Smooth muscle cell (in vitro differentiated cells): ENCODE data around the gene FHL2. TPM values are rescaled to one million over a fixed set of nuclear protein-coding genes. Genes with fewer than 3 reads are reported as not detected.

Source experiments
- DNase-seq: peaks from one replicate; lab custom pipeline; 2025; ENCODE audit not compliant: unreplicated experiment; lab: John Stamatoyannopoulos, UW
- H2AFZ ChIP-seq: fragments of 200-600 bp; sonication (generic); 2 replicates; pipeline ENCODE4 v1.6.0; 2016; ENCODE audit warnings: antibody characterized with exemption, low read depth, mild to moderate bottlenecking
- H3F3A ChIP-seq: fragments of 200-600 bp; sonication (generic); 2 replicates; pipeline ENCODE4 v1.6.0; 2017; ENCODE audit warnings: antibody characterized with exemption, low read depth
- H3K27ac ChIP-seq: fragments of 200-600 bp; sonication (generic); 2 replicates; pipeline ENCODE4 v1.5.1; 2016; ENCODE audit warnings: low read depth, mild to moderate bottlenecking
- H3K27me3 ChIP-seq: fragments of 200-600 bp; sonication (generic); 2 replicates; pipeline ENCODE4 v1.6.1; 2016; ENCODE audit warnings: low read depth, mild to moderate bottlenecking
- H3K36me3 ChIP-seq: fragments of 200-600 bp; sonication (generic); 2 replicates; pipeline ENCODE4 v1.5.1; 2016; ENCODE audit warnings: low read depth
- H3K4me1 ChIP-seq: fragments of 200-600 bp; sonication (generic); 2 replicates; pipeline ENCODE4 v1.5.1; 2016; ENCODE audit warnings: low read depth
- H3K4me2 ChIP-seq: fragments of 200-600 bp; sonication (generic); 2 replicates; pipeline ENCODE4 v1.6.0; 2016; ENCODE audit warnings: mild to moderate bottlenecking
- H3K4me3 ChIP-seq: fragments of 200-600 bp; sonication (generic); 2 replicates; pipeline ENCODE4 v1.5.1; 2016; ENCODE audit warnings: mild to moderate bottlenecking
- H3K79me2 ChIP-seq: fragments of 200-600 bp; sonication (generic); 2 replicates; pipeline ENCODE4 v1.6.0; 2016; ENCODE audit warnings: low read depth, mild to moderate bottlenecking
- H3K9ac ChIP-seq: fragments of 200-600 bp; sonication (generic); 2 replicates; pipeline ENCODE4 v1.6.0; 2016; ENCODE audit warnings: low read depth
- H3K9me3 ChIP-seq: fragments of 200-600 bp; sonication (generic); replicated peaks from 2 replicates; pipeline ENCODE4 v1.5.1; 2016; ENCODE audit warnings: low read depth
- H4K20me1 ChIP-seq: fragments of 200-600 bp; sonication (generic); 2 replicates; pipeline ENCODE4 v1.6.0; 2016; ENCODE audit warnings: low read depth
- WGBS: methylation state at CpG from one replicate; pipeline ENCODE4 v1.1.7; 2016; ENCODE audit warnings: low lambda C conversion rate; 5-methylcytosine and 5-hydroxymethylcytosine counted together
- polyA plus RNA-seq: library from polyadenylated mRNA; unstranded; fragments of >200 nt; fragmentation: Nextera tagmentation; extraction: Ambion mirVana; gene quantifications from 2 replicates; pipeline ENCODE4 v1.2.1, GENCODE V29; 2016
- total RNA-seq: library from RNA; depleted of rRNA; stranded (reverse); fragments of >200 nt; gene quantifications from 2 replicates; pipeline ENCODE4 v1.2.3, GENCODE V29; 2014
- TF ChIP-seq, protein P1 (sequence below): fragments of 200-600 bp; sonication (generic); IDR thresholded peaks from 2 replicates; pipeline ENCODE4 v1.5.1; 2017; ENCODE audit warnings: borderline replicate concordance, mild to moderate bottlenecking, antibody characterized with exemption; ENCODE audit not compliant: insufficient read depth, poor library complexity, severe bottlenecking

FHL2 gene
- total and polyA plus RNA-seq, 2 experiments from 2014 or later = 64.1 to 98.0 TPM

DNA sequence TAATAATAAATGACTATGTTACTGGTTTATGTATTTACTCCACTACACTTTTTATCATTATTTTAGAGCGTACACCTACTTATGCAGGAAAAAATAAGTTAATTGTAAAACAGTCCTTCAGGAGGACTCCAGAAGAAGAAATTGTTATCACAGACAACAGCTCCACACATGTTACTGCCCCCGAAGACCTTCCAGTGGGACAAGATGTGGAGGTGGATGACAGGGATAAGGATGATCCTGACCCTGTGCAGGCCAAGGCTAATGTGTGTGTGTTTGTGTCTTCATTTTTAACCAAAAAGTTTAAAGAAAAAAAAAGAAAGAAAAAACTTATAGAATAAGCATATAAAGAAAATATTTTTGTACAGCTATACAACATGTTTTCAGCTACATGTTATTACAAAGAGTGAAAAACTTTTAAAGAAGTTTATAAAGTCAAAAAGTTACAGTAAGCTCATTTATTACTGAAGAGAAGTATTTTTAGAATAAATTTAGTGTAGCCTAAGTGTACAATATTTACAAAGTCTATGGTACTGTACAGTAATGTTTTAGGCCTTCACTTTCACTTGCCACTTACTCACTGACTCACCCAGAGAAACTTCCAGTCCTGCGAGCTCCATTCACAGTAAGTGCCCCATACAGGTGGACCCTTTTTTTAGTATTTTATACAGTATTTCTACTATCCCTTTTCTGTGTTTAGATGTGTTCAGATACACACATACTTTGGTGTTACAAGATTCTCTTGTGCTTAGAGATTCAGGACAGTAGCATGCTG, 76.8 kb downstream of the FHL2 start:
- Histone ChIP-seq H3K4me1 (peaks cover 20% of the 10 kb centered on the region), H2AFZ (no peak overlapping the region), H3K4me3 (no peak overlapping the region), H3K4me2 (no peak overlapping the region), H3K9me3 (no peaks in the 10 kb centered on the region), H3K9ac (no peak overlapping the region), H3K79me2 (peaks cover 68% of the 10 kb centered on the region), H4K20me1 (peaks cover 39% of the 10 kb centered on the region), H3F3A (peaks cover 14% of the 10 kb centered on the region), H3K27me3 (no peaks in the 10 kb centered on the region), H3K27ac (peak overlapping the region; percentile 42), H3K36me3 (no peaks in the 10 kb centered on the region)
- TF ChIP-seq, protein P1, sequence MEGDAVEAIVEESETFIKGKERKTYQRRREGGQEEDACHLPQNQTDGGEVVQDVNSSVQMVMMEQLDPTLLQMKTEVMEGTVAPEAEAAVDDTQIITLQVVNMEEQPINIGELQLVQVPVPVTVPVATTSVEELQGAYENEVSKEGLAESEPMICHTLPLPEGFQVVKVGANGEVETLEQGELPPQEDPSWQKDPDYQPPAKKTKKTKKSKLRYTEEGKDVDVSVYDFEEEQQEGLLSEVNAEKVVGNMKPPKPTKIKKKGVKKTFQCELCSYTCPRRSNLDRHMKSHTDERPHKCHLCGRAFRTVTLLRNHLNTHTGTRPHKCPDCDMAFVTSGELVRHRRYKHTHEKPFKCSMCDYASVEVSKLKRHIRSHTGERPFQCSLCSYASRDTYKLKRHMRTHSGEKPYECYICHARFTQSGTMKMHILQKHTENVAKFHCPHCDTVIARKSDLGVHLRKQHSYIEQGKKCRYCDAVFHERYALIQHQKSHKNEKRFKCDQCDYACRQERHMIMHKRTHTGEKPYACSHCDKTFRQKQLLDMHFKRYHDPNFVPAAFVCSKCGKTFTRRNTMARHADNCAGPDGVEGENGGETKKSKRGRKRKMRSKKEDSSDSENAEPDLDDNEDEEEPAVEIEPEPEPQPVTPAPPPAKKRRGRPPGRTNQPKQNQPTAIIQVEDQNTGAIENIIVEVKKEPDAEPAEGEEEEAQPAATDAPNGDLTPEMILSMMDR = no peak
- WGBS = 72% methylated on average over 3 of the region's 3 CpGs
- DNase-seq = no peak

DNA sequence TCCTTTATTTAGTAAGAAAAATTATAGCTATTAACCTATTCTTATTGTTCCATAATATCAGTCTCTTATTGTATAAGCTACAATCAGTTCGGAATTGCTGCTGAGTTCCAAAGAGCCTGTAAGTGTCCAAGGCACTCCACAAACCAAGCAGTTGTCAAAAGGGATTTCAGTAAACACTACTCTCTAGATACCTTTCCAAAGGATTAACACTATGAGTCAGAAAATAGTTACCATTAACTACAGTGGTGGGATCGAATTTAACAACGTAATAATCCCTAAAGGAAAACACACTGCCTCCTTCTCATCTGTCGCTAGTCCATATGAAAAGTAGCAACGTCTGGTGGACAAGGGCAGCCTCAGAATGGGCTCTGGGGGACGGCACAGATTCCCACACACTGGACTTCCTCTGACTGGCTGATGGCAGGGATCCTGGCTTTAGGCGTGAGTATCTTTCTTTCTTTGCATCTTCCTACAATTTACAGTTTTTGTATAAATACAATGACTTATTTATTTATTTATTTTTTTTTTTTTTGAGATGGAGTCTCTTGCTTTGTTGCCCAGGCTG, 78.1 kb downstream of the FHL2 start:
- Histone ChIP-seq H3K4me3 (no peak overlapping the region), H3K4me1 (peaks cover 20% of the 10 kb centered on the region), H2AFZ (no peak overlapping the region), H3K4me2 (peak overlapping the region; percentile 73), H3K27ac (peak overlapping the region; percentile 59), H3K9me3 (no peaks in the 10 kb centered on the region), H3K36me3 (no peaks in the 10 kb centered on the region), H3K27me3 (no peaks in the 10 kb centered on the region), H4K20me1 (peaks cover 48% of the 10 kb centered on the region), H3K79me2 (peaks cover 71% of the 10 kb centered on the region), H3K9ac (no peak overlapping the region), H3F3A (peaks cover 14% of the 10 kb centered on the region)
- DNase-seq = no peak
- WGBS = 18% methylated on average over 7 of the region's 7 CpGs
- TF ChIP-seq, protein P1 = no peak

DNA sequence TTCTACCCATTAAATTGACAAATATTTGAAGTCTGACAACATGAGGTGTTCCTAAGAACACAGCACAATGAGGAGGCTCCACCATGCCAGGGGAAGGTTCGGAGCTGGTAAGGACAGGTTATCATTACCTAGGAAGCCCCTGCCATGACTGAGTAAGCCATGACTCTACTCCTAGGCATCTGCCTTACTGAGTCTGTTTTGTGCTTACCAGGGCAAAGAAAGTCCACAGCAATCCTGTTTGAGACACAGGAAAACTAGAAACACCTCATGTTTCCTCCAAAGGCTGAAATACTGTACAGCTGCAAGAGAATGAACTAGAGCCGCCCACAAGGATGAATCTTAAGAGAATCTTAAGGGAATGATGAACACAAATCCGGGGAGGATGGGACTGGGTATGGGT, 80.9 kb downstream of the FHL2 start:
- H2AFZ ChIP-seq = no peak overlapping the region
- H3K27ac ChIP-seq = no peak overlapping the region
- TF ChIP-seq, protein P1 = no peak
- H3F3A ChIP-seq = no peaks in the 10 kb centered on the region
- H3K9me3 ChIP-seq = no peaks in the 10 kb centered on the region
- DNase-seq = no peak
- H3K4me2 ChIP-seq = no peak overlapping the region
- H3K4me3 ChIP-seq = no peak overlapping the region
- H3K4me1 ChIP-seq = peaks cover 3% of the 10 kb centered on the region
- peaks cover 89% of the 10 kb centered on the region for H3K79me2 ChIP-seq
- H3K36me3 ChIP-seq = no peaks in the 10 kb centered on the region
- no peaks in the 10 kb centered on the region for H3K27me3 ChIP-seq
- WGBS = 90% methylated on average over 3 of the region's 3 CpGs
- peaks cover 59% of the 10 kb centered on the region for H4K20me1 ChIP-seq
- H3K9ac ChIP-seq = no peak overlapping the region
